Measurements from ENCODE around the gene CASTOR1. TPM values are rescaled to one million over a fixed set of nuclear protein-coding genes. Genes with fewer than 3 reads are reported as not detected.

CASTOR1 gene
- total and polyA plus RNA-seq, 2 donors (not counting 3 experiments of a cell fraction or from before 2014, with no cell fraction given): 8.1 to 26.8 TPM

DNA sequence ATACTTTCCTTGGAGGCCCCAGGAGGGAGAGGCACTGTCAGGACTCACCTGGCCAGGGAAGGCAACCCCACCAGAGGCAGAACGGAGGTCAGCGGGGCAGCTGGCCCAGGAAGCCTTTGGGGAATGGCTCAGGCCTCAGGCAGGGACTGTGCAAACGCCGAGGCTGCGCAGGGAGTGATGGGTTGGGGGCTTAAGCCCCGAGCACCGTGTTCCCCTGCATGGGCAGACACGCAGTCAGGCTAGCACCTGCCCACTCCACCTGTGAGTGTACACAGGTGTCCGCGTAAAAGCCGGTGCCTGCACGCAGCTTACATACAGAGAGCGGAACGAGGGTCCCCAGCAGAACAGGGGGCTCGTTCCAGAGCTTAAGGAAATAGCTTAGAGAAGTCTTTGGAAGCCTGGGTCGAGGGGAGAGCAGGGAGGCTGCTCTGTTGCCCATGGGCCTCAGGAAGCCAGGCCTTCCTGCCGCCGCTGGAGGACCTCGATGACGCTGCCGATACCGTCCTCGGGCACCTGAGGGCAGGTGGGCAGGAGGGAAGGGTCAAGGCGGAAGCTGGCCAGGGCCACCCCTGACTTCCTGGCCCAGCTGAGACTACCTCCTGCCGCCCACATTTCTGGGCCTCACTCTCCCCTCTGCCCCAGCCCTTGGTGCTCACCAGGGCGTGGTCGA lies 4.0 kb downstream of the CASTOR1 start:
- no TSS peak for BruUV-seq (replicated peaks)
- peaks cover 0 to 5% of the 10 kb centered on the region in 2 experiments for H3K36me3 ChIP-seq (ENCODE audit: control insufficient read depth in 2 of 2, extremely low read depth in 1 of 2, insufficient read depth in 2 of 2, low read length in 2 of 2)
- H3K9me1 ChIP-seq (replicated peaks; ENCODE audit: control insufficient read depth, extremely low read depth, insufficient read depth, low read length): no peaks in the 10 kb centered on the region
- intact Hi-C loops (cut with micrococcal nuclease) (no loop called here), dilution Hi-C loops (cut with MboI; ENCODE audit: extremely low pct_ligation_motif_present, low sequenced_read_pairs) (no loop called here)
- no peak overlapping the region for H2AFZ ChIP-seq (ENCODE audit: low read depth, low read length)
- no peak overlapping the region for H3K4me2 ChIP-seq (ENCODE audit: insufficient read depth, low read length)
- no peak overlapping the region for H3K27ac ChIP-seq (ENCODE audit: insufficient read depth, low read depth, low read length)
- no peak overlapping the region for H3K4me3 ChIP-seq (replicated peaks in 1 of 3; ENCODE audit: insufficient read depth in 1 of 3, low read depth in 1 of 3, low read length in 3 of 3)
- no peak overlapping the region for H3K9ac ChIP-seq (replicated peaks; ENCODE audit: extremely low read depth, insufficient read depth, low read length)
- CTCF ChIA-PET: interaction anchor here (0.9 to 2.3 kb wide), 4 partner anchors 30 to 102 kb away, joined by 3 to 16 read pairs (median 4); partner anchors contain the start of genes RNF215 and TBC1D10A
- TF ChIP-seq, protein P1, sequence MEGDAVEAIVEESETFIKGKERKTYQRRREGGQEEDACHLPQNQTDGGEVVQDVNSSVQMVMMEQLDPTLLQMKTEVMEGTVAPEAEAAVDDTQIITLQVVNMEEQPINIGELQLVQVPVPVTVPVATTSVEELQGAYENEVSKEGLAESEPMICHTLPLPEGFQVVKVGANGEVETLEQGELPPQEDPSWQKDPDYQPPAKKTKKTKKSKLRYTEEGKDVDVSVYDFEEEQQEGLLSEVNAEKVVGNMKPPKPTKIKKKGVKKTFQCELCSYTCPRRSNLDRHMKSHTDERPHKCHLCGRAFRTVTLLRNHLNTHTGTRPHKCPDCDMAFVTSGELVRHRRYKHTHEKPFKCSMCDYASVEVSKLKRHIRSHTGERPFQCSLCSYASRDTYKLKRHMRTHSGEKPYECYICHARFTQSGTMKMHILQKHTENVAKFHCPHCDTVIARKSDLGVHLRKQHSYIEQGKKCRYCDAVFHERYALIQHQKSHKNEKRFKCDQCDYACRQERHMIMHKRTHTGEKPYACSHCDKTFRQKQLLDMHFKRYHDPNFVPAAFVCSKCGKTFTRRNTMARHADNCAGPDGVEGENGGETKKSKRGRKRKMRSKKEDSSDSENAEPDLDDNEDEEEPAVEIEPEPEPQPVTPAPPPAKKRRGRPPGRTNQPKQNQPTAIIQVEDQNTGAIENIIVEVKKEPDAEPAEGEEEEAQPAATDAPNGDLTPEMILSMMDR (IDR thresholded peaks at IDR 0.05; ENCODE audit: extremely low read depth in 1 of 2, insufficient read depth in 1 of 2, low read depth in 1 of 2, low read length in 2 of 2): no peak
- TF ChIP-seq, protein P2, sequence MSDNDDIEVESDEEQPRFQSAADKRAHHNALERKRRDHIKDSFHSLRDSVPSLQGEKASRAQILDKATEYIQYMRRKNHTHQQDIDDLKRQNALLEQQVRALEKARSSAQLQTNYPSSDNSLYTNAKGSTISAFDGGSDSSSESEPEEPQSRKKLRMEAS (IDR thresholded peaks at IDR 0.05; ENCODE audit: insufficient read depth, insufficient read length): no peak
- TF ChIP-seq GATA2 (IDR thresholded peaks at IDR 0.05; ENCODE audit: insufficient read depth, insufficient read length, low read depth, low read length): no peak
- TF ChIP-seq JUN (IDR thresholded peaks at IDR 0.05; ENCODE audit: borderline replicate concordance, insufficient read depth, insufficient read length, low read depth): no peak
- TF ChIP-seq EZH2 (IDR thresholded peaks at IDR 0.05; ENCODE audit: borderline replicate concordance, low read depth, low read length, severe bottlenecking): no peak
- TF ChIP-seq MYC (IDR thresholded peaks at IDR 0.05; ENCODE audit: low read depth, low read length): no peak
- TF ChIP-seq FOS (IDR thresholded peaks at IDR 0.05; ENCODE audit: borderline replicate concordance, insufficient read depth, low read length): no peak
- no peak for TF ChIP-seq POLR2A (IDR thresholded peaks at IDR 0.05; ENCODE audit: low read depth, low read length)
- no peak for TF ChIP-seq POLR2AphosphoS5 (IDR thresholded peaks at IDR 0.05; ENCODE audit: insufficient read depth, low read depth, low read length)
- no peaks in the 10 kb centered on the region for H3K79me2 ChIP-seq (ENCODE audit: control insufficient read depth, insufficient read depth, low read length)
- H4K20me1 ChIP-seq (replicated peaks; ENCODE audit: control insufficient read depth, extremely low read depth, insufficient read depth, low read length): no peaks in the 10 kb centered on the region
- FAIRE-seq (no peak), DNase-seq (ENCODE audit: low read depth, low spot score) (no peak)
- no peaks in the 10 kb centered on the region for H3K9me3 ChIP-seq (replicated peaks; ENCODE audit: control insufficient read depth, insufficient read depth, low read length)
- peaks cover 15% of the 10 kb centered on the region for H3K4me1 ChIP-seq (ENCODE audit: control insufficient read depth, extremely low read depth, insufficient read depth, low read length)
- no peaks in the 10 kb centered on the region for H3K27me3 ChIP-seq (ENCODE audit: control insufficient read depth in 2 of 2, insufficient read depth in 2 of 2, low read length in 2 of 2)
- POLR2A ChIA-PET: no interaction called here

Data from endothelial cell of umbilical vein (primary cell).